ENCODE measurements around the gene ZCCHC14.
"Not testable (repeated sequence)": the region's sequence is repeated elsewhere in the genome, so short reads cannot be mapped to it uniquely, and the experiment has no call there.

The ZCCHC14 gene

DNA sequence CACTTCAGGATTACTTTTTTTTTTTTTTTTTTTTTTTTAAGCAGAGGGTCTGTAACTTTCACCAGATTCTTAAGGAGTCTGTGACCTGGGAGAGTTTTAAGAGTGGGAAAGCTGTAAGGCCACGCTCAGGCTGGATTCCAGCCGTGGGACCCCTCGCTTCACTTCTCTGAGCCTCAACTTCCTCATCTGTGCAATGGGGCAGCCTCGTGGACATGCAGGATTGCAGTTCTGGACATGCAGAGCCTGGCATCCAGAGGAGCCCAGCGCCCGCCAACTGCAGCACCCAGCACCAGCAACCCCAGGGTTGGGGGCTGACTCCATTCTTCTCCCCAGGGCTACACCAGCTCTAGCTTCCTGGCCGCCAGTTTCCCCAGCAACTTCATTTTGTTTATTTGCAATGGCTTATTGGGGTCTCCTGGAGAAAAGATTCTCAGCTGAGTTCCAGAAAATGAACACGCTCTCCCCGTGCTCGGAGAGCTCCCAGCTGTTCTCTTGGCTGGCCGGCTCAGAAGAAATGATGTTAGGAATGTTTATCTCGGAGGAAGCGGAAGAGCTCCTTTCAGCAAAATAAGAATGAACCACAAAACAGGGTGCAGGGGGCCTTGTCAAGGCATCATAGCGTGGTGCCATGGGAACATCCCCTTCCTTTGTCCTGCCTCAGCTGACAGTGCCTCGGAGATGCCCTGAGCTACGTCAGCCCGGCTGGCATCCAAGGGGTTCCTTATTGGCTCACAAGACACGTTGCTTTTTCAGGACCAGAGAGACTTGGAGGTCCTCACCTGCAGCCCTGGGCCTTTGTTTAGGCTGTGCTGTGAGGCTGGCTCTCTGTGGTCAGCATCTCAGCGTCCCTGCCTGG is 22.9 kb upstream of the ZCCHC14 start:
- Mint-ChIP-seq H3K27ac (no peak overlapping the region), H3K36me3 (ENCODE audit: low read depth) (no peaks in the 10 kb centered on the region), H3K9me3 (no peaks in the 10 kb centered on the region), H3K4me1 (ENCODE audit: low read depth) (no peaks in the 10 kb centered on the region), H3K27me3 (ENCODE audit: low read depth) (peaks cover 13% of the 10 kb centered on the region), H3K4me3 (no peak overlapping the region)

DNA sequence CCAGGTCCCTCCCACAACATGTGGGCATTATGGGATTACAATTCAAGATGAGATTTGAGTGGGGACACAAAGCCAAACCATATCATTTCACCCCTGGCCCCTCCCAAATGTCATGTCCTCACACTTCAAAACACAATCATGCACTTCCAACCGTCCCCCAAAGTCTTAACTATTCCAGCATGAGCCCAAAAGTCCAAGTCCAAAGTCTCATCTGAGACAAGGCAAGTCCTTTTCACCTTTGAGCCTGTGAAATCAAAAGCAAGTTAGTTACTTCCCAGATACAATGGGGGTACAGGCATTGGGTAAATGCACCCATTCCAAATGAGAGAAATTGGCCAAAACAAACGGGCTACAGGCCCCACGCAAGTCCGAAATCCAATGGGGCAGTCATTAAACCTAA is 17.0 kb upstream of the ZCCHC14 start:
- not testable (repeated sequence) for H3K36me3 Mint-ChIP-seq (ENCODE audit: low read depth); H3K9me3 Mint-ChIP-seq; H3K4me1 Mint-ChIP-seq (ENCODE audit: low read depth); H3K27ac Mint-ChIP-seq; H3K4me3 Mint-ChIP-seq
- peaks cover 31% of the 10 kb centered on the region for H3K27me3 Mint-ChIP-seq (ENCODE audit: low read depth)

DNA sequence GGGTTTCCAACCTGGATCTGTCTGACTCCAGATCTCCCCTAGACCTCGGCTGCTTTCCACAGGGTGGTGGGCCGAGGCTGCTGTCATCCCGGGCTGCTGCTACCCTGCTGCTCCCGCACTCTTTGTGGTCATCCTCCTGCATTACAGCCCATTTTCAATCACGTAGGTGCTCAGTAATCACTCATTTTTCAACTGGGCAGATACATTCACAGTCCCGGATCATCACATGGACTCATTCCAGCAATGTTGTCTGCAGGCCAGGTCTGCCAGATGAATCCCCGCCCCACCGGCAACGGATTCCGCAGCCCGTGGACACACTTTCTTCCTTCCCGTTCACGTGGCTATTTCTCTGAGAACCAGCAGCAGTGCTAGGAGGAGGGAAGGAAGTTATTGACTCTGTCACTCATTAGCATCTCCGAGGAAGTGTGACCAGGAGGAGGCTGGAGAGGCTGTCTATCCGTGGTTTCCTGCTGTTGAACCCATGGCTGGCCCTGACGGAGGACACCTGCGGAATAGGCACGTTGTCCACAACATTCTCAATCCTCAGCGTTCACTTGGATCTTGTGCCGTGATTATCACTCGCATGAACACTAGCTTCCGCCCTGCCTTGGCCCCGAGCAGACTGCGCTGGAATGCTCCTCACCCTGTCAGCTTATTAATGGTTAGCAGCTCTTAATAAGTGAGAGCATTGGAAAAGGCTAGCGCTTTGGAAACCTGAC is 14.7 kb upstream of the ZCCHC14 start:
- peaks cover 31% of the 10 kb centered on the region for H3K27me3 Mint-ChIP-seq (ENCODE audit: low read depth)
- no peaks in the 10 kb centered on the region for H3K36me3 Mint-ChIP-seq (ENCODE audit: low read depth)
- H3K4me3 Mint-ChIP-seq, result no peak overlapping the region
- H3K27ac Mint-ChIP-seq, result no peak overlapping the region
- H3K9me3 Mint-ChIP-seq, result no peaks in the 10 kb centered on the region
- peaks cover 2% of the 10 kb centered on the region for H3K4me1 Mint-ChIP-seq (ENCODE audit: low read depth)

DNA sequence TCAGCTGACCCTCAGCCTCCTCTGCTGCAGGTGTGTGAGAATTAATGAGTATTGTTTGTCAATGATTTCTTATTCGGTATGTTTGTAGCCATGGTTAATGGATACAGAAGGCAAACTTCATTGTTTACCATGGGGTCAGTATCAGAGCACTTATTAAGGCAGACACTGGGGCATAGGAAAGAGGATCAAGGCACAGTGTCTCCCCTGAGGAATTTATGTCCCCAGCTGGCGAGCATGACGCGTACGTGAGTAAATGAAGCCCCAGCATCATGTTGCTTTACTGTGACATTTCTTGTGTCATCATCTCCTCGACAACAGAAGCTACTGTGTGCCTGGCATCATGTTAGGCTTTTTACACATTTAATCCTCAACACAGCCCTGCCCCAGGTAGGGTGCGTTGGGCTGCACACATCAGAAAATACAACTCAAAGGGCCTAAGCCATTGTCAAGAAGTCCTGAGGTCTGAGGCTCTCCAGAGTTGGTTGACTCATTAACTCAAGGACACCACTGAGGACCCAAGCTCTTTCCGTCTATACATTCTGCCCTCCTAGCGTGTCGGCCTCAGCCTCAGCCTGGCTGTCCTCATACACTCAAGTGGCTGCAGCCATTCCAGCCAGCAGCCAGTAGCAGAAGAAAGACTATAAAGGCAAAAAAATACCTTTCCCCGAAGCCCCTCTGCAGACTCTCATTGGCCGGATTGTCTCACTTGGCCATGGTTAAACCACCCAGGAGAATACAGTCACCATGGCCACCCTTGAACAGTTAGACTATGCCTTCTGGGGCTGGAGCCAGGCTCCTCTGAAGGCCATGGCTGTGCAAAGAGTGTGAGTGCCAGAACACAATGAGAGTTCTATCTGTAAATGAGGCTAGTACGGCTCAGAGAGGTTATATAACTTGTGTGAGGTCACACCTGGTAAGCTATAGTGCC is 13.9 kb upstream of the ZCCHC14 start:
- Mint-ChIP-seq H3K4me1 (ENCODE audit: low read depth) (peaks cover 2% of the 10 kb centered on the region), H3K4me3 (no peak overlapping the region), H3K27me3 (ENCODE audit: low read depth) (peaks cover 30% of the 10 kb centered on the region), H3K27ac (no peak overlapping the region), H3K36me3 (ENCODE audit: low read depth) (no peaks in the 10 kb centered on the region), H3K9me3 (no peaks in the 10 kb centered on the region)

DNA sequence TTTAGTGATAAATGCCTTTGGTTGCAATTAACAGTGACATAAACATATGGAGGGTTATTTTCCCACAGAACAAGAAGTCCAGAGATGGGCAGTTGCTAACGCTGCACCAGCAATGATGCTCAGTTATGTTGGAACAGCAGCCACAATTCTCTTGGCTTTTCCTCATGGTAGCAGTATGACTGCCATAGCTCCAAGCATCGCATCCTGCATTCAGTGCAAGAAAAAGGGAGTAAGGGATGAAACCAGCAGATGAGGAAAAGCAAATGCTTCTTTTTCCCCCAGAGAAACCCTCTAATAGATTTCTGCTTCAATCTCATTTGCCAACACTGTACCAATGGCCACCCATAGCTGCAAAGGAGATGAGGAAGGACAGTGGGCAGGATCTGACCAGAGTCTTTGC is 13.0 kb upstream of the ZCCHC14 start:
- Mint-ChIP-seq H3K27ac (no peak overlapping the region), H3K4me1 (ENCODE audit: low read depth) (peaks cover 2% of the 10 kb centered on the region), H3K36me3 (ENCODE audit: low read depth) (no peaks in the 10 kb centered on the region), H3K9me3 (no peaks in the 10 kb centered on the region), H3K27me3 (ENCODE audit: low read depth) (peaks cover 27% of the 10 kb centered on the region), H3K4me3 (no peak overlapping the region)

DNA sequence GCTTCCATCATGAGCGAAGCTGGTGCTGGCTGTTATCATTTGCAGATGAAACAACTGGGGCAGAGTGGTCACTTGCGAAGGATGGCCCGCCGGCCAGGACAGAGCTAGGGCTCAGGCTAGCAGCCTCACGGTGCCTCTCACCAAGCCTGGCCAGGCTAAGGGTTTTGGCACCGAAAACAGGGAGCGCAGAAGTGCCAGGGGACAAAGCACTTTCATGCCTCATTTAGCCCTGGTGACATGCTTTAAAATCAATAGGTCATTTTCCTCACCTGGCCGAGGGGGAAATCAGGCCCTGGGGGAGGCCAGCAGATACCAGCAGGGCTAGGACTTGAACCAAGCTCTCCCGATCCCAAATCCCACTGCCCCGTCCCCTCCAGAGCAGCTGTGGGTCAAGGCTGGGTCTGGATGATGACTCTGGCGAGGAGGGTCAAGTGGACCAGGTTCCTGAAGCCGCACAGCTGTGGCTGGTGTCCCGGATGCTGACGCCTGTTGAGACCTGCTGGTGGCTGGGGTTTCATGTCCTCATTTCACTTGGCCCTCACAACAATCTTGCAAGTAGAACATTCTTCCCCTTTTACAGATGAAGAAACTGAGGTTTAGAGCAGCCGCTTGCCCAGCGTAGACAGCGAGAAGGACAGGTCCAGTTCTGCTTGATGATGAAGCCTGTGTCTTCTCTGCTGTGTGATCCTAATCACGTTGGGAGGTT is 10.6 kb upstream of the ZCCHC14 start:
- peaks cover 24% of the 10 kb centered on the region for H3K27me3 Mint-ChIP-seq (ENCODE audit: low read depth)
- not testable (repeated sequence) for H3K4me1 Mint-ChIP-seq (ENCODE audit: low read depth); H3K9me3 Mint-ChIP-seq; H3K27ac Mint-ChIP-seq; H3K4me3 Mint-ChIP-seq; H3K36me3 Mint-ChIP-seq (ENCODE audit: low read depth)

DNA sequence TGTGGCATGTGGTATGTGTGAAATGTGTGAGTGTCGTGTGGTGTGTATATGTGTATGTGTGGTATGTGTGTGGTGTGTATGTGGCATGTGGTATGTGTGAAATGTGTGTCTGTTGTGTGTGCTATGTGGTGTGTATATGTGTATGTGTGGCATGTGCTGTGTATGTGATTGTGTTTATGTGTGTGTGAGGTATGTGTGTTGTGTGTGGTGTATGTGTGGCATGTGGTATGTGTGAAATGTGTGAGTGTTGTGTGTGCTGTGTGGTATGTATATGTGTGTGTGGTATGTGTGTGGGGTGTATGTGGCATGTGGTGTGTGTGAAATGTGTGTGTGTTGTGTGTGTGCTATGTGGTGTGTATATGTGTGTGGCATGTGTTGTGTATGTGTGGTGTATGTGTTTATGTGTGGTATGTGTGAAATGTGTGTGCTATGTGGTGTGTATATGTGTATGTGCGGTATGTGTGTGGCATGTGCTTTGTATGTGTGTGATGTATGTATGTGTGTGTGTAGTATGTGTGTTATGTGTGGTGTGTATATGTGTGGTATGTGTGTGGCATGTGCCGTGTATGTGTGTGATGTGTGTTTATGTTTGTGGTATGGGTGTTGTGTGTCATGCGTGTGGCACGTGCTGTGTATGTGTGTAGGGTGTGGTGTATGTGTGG is 9.6 kb upstream of the ZCCHC14 start:
- no peak overlapping the region for H3K4me3 Mint-ChIP-seq
- no peaks in the 10 kb centered on the region for H3K9me3 Mint-ChIP-seq
- H3K27me3 Mint-ChIP-seq (ENCODE audit: low read depth), result peaks cover 18% of the 10 kb centered on the region
- peaks cover 2% of the 10 kb centered on the region for H3K4me1 Mint-ChIP-seq (ENCODE audit: low read depth)
- H3K27ac Mint-ChIP-seq, result no peak overlapping the region
- H3K36me3 Mint-ChIP-seq (ENCODE audit: low read depth), result no peaks in the 10 kb centered on the region

DNA sequence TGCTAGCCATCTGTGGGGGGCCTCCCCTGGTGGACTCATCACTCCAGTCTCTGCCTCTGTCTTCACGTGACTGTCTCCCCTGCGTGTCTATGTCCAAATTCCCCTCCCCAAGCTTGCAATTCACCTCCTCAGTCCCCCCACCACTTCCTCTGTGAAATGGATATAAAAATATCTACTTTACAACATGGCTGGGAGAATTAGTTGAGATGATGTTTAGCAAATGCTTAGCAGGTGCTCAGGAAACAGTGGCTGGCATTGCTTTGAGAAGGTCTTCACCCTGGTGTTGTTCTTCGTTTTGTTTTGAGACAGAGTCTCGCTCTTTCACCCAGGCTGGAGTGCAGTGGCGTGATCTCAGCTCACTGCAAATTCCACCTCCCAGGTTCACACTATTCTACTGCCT is 8.3 kb upstream of the ZCCHC14 start:
- peaks cover 2% of the 10 kb centered on the region for H3K4me1 Mint-ChIP-seq (ENCODE audit: low read depth)
- no peak overlapping the region for H3K27ac Mint-ChIP-seq
- no peaks in the 10 kb centered on the region for H3K36me3 Mint-ChIP-seq (ENCODE audit: low read depth)
- H3K4me3 Mint-ChIP-seq, result no peak overlapping the region
- H3K27me3 Mint-ChIP-seq (ENCODE audit: low read depth), result peaks cover 19% of the 10 kb centered on the region
- H3K9me3 Mint-ChIP-seq, result no peaks in the 10 kb centered on the region

DNA sequence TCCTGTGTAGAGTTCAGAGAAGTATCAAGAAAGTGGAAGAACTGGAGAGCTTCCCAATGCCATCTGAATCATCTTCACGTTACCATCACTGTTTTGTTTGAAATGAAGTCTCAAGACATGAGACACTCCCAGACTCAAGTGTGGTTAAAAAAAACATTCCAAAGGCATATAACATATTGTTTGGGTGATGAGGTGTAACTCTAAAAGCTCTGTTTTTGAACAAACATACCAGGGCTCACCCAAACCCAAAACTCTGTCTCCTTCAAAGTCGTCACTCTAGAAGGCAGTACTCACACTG is 6.3 kb upstream of the ZCCHC14 start:
- H3K4me3 Mint-ChIP-seq, result no peak overlapping the region
- no peaks in the 10 kb centered on the region for H3K36me3 Mint-ChIP-seq (ENCODE audit: low read depth)
- H3K27me3 Mint-ChIP-seq (ENCODE audit: low read depth), result peaks cover 27% of the 10 kb centered on the region
- H3K4me1 Mint-ChIP-seq (ENCODE audit: low read depth), result peaks cover 2% of the 10 kb centered on the region
- no peak overlapping the region for H3K27ac Mint-ChIP-seq
- H3K9me3 Mint-ChIP-seq, result no peaks in the 10 kb centered on the region

DNA sequence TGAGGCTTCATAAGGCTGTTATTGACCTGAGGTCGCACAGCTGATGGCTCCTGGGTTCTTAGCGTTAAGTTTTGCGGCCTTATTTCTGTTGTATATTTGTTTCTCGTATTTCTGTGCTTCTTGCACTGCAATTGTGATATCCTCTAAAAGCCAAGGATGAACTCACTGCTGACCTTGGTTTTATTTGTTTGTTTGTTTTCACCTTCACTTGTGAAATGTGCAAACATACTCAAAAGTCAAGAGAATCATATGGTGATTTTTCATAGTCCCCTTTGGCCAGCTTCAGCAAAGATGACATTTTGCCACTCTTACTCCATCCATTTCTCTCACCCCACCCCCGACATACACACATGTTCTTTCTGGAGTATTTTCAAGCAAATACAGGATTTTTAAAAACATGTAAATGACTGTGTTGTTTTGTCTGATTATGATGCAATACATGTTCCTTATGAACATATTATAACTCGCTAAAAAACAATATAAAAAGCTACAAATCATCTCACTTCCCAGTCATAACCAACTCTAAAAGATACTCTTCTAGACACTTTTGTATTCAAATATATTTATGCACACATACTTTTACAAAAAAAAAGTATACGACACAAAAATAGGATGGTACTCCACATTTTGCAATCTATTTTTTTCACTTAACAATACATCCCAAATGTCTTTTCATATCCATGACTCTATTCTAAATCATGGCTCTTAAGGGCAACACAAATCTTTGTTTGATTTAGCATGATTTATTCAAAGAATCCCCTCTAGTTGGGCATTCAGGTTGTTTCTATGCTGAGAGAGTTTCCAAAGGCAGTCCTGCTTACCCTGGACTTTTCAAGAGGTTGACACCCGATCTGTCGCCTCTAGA is 5.7 kb upstream of the ZCCHC14 start:
- Mint-ChIP-seq H3K27ac (no peak overlapping the region), H3K4me1 (ENCODE audit: low read depth) (peaks cover 2% of the 10 kb centered on the region), H3K9me3 (no peaks in the 10 kb centered on the region), H3K27me3 (ENCODE audit: low read depth) (peaks cover 33% of the 10 kb centered on the region), H3K4me3 (no peak overlapping the region), H3K36me3 (ENCODE audit: low read depth) (no peaks in the 10 kb centered on the region)

DNA sequence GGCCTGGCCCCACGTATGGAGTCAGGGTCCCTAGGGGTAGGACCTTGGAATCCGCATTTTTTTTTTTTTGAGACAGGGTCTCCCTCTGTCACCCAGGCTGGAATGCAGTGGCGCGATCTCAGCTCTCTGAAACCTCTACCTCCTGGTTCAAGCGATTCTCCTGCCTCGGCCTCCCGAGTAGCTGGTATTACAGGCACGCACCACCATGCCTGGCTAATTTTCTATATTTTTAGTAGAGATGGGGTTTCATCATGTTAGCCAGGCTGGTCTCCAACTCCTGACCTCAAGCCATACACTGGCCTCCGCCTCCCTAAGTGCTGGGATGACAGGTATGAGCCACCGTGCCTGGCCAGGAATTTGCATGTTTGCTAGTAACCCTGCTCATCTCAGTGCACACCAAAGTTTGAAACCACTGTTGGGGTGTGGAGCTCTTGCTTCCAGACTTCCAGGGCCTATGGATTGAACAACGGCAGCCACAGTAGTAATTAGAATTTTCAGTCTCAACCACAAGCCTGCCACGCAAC is 5.0 kb upstream of the ZCCHC14 start:
- not testable (repeated sequence) for H3K36me3 Mint-ChIP-seq (ENCODE audit: low read depth); H3K27ac Mint-ChIP-seq; H3K9me3 Mint-ChIP-seq; H3K4me1 Mint-ChIP-seq (ENCODE audit: low read depth); H3K4me3 Mint-ChIP-seq
- peaks cover 40% of the 10 kb centered on the region for H3K27me3 Mint-ChIP-seq (ENCODE audit: low read depth)

DNA sequence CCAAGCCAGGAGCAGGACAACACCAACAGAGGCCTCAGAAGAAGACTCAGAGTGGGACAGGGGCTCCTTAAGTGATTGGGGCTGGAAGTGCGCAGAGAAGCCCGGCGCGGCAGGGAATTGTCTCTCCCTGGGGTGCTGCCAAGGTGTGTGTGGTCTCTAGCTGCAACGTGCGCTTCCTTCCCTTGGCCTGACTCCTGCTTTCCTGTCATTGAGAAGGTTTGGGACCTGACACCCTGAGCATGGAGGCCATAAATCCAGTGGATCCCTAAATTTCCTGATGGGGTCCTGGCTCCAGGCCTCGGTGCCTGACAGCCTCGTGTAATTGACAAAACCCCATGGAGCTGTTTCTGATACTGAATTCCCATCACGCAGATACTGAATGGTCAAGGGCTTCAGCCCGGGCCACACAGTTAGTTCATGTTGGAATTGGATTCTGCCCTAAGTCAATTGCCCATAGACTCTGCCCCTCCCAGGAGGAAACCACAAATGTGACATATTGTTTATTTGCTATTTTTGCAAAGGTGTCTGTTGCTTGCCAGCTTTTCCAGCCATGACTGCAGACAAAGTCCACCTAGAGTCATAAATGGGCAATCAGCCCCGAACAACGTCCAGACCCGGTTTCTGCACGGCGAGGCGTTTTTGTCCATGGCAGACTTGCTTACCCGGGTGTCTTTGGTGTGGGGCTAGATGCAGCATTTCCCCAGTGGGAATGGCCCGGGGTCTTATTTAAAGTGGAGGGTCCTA is 4.4 kb upstream of the ZCCHC14 start:
- H3K27ac Mint-ChIP-seq; H3K4me1 Mint-ChIP-seq (ENCODE audit: low read depth); H3K36me3 Mint-ChIP-seq (ENCODE audit: low read depth); H3K9me3 Mint-ChIP-seq; H3K4me3 Mint-ChIP-seq: not testable (repeated sequence)
- H3K27me3 Mint-ChIP-seq (ENCODE audit: low read depth), result peaks cover 40% of the 10 kb centered on the region
